ENCODE data around the gene ARX.

Gene ARX

GRCh38 chrX:25015486-25016360 lies at the start of gene ARX:
TSS of gene ARX (minus strand) at chrX:25015965. CDS start at chrX:25015737, 228 bp downstream.
- DNase-seq (ENCODE audit: low spot score) = peak; percentile 86

GRCh38 chrX:25059273-25059672 lies 43.5 kb upstream of the ARX start:
- DNase-seq (ENCODE audit: low spot score) = no peak

GRCh38 chrX:25052798-25053534 lies 37.2 kb upstream of the ARX start:
- DNase-seq (ENCODE audit: low spot score) = no peak

GRCh38 chrX:25049971-25050370 lies 34.2 kb upstream of the ARX start:
- DNase-seq (ENCODE audit: low spot score) = no peak

- DNase-seq (ENCODE audit: low spot score) = no peak
These were observed 33.6 kb upstream of the ARX start for GRCh38 chrX:25049357-25049756.

GRCh38 chrX:25048178-25048577 lies 32.4 kb upstream of the ARX start:
- no peak for DNase-seq (ENCODE audit: low spot score)

GRCh38 chrX:25043192-25043591 lies 27.4 kb upstream of the ARX start:
- no peak for DNase-seq (ENCODE audit: low spot score)

- DNase-seq (ENCODE audit: low spot score) = no peak
These were observed 23.3 kb upstream of the ARX start for GRCh38 chrX:25039036-25039435.

GRCh38 chrX:25034889-25035288 lies 19.1 kb upstream of the ARX start:
- DNase-seq (ENCODE audit: low spot score) = no peak

- no peak for DNase-seq (ENCODE audit: low spot score)
These were observed 13.6 kb upstream of the ARX start for GRCh38 chrX:25029288-25029825.

- no peak for DNase-seq (ENCODE audit: low spot score)
These were observed 13.0 kb upstream of the ARX start for GRCh38 chrX:25028726-25029125.

GRCh38 chrX:25026576-25026975 lies 10.8 kb upstream of the ARX start:
- DNase-seq (ENCODE audit: low spot score) = no peak

- no peak for DNase-seq (ENCODE audit: low spot score)
These were observed 9.8 kb upstream of the ARX start for GRCh38 chrX:25025615-25026014.

- DNase-seq (ENCODE audit: low spot score) = no peak
These were observed 8.1 kb upstream of the ARX start for GRCh38 chrX:25023908-25024307.

GRCh38 chrX:25022499-25023325 lies 6.9 kb upstream of the ARX start:
- DNase-seq (ENCODE audit: low spot score) = no peak

- peak; percentile 61 for DNase-seq (ENCODE audit: low spot score)
These were observed 5.2 kb upstream of the ARX start for GRCh38 chrX:25020905-25021449.

GRCh38 chrX:25020391-25020904 lies 4.7 kb upstream of the ARX start:
- no peak for DNase-seq (ENCODE audit: low spot score)

GRCh38 chrX:25019707-25020390 lies 4.1 kb upstream of the ARX start:
- DNase-seq (ENCODE audit: low spot score) = no peak

- no peak for DNase-seq (ENCODE audit: low spot score)
These were observed 2.9 kb upstream of the ARX start for GRCh38 chrX:25018682-25019081.

GRCh38 chrX:25017667-25018247 lies 2.0 kb upstream of the ARX start:
- DNase-seq (ENCODE audit: low spot score) = no peak

Data from AG08396 (cell line).